Stomach (tissue), 9 donors: Measurements from ENCODE around the gene ZNF526. TPM values are rescaled to one million over a fixed set of nuclear protein-coding genes. Genes with fewer than 3 reads are reported as not detected.

Experiments
- DNase-seq, 2 donors: peaks; one replicate each; pipeline versions ENCODE4 v3.0.0 to v3.0.0-alpha.2; 2013 to 2019
- H3K27ac ChIP-seq, 5 donors: fragments of 200-600 bp in 4 of 5; sonication (generic) in 4 of 5; one replicate each; pipeline ENCODE4 v1.5.1; 2013 to 2019; ENCODE audit warnings: mild to moderate bottlenecking in 1 of 5, moderate library complexity in 1 of 5
- H3K27me3 ChIP-seq, 3 donors: fragments of 200-600 bp; sonication (generic); one replicate each; pipeline ENCODE4 v1.5.1; 2017 to 2019; ENCODE audit warnings: mixed run types in 1 of 3
- H3K36me3 ChIP-seq, 4 donors: fragments of 200-600 bp; sonication (generic); 1 replicate in 3 of 4; 2 replicates in 1 of 4; pipeline ENCODE4 v1.5.1; 2016 to 2019
- H3K4me1 ChIP-seq, 4 donors: fragments of 200-600 bp; sonication (generic); one replicate each; pipeline ENCODE4 v1.5.1; 2016 to 2019
- H3K4me3 ChIP-seq, 4 donors: fragments of 200-600 bp; sonication (generic) in 3 of 4; one replicate each; pipeline ENCODE4 v1.5.1; 2016 to 2019; ENCODE audit warnings: mild to moderate bottlenecking in 1 of 4
- H3K9me3 ChIP-seq, 4 donors: fragments of 200-600 bp; sonication (generic); one replicate each; pipeline ENCODE4 v1.5.1; 2016 to 2019
- CTCF ChIP-seq, 7 experiments: fragments of 450-650 bp in 4 of 7; fragments of 200-600 bp in 3 of 7; sonication (generic) in 3 of 7; IDR thresholded peaks; one replicate each; pipeline ENCODE4 v1.5.1; 2016 to 2019; ENCODE audit warnings: antibody characterized with exemption in 7 of 7, control low read depth in 2 of 7, mild to moderate bottlenecking in 1 of 7
- EP300 ChIP-seq: sonication (generic); formaldehyde crosslinking; IDR thresholded peaks from one replicate; pipeline ENCODE4 v1.6.1; 2017; ENCODE audit warnings: antibody characterized with exemption
- POLR2A ChIP-seq, 4 donors: fragments of 450-650 bp; IDR thresholded peaks; one replicate each; pipeline ENCODE4 v1.6.1; 2016; ENCODE audit warnings: antibody characterized with exemption in 4 of 4, control low read depth in 2 of 4, mild to moderate bottlenecking in 1 of 4, moderate library complexity in 1 of 4
- POLR2AphosphoS5 ChIP-seq, 3 donors: sonication (generic); formaldehyde crosslinking; IDR thresholded peaks; one replicate each; pipeline ENCODE4 v1.6.1; 2016; ENCODE audit warnings: antibody characterized with exemption in 3 of 3
- WGBS, 5 donors: extraction: QIAGEN DNeasy Blood & Tissue Kit in 3 of 5; methylation state at CpG; one replicate each; pipeline versions ENCODE4 v1.1.5 to v1.1.7; 2013 to 2018; 5-methylcytosine and 5-hydroxymethylcytosine counted together
- intact Hi-C: fragments of 100-400 bp; cut with DNase I; formaldehyde crosslinking; loops from one replicate; pipeline ENCODE4 v1.15.1; 2023; ENCODE audit warnings: low total_unique reads
- polyA plus RNA-seq, 3 donors: library from polyadenylated mRNA; stranded (reverse); fragments of 200-250 nt; gene quantifications; one replicate each; pipeline ENCODE4 v1.2.3, GENCODE V29; 2013
- total RNA-seq, 5 donors: library from RNA; depleted of rRNA; stranded (reverse); fragments of >200 nt; gene quantifications; one replicate each; pipeline versions ENCODE4 v1.1.0 to v1.2.3, GENCODE V29; 2014 to 2016
- donor health status: healthy with polysubstance abuse.
- donor health status: Bipolar disorder and iron deficiency.
- donor health status: healthy.

Gene ZNF526
- total and polyA plus RNA-seq, 8 donors: 2.4 to 12.0 (median 4.8) TPM

GRCh38 chr19:42272989-42273406 lies 52.9 kb downstream of the ZNF526 start:
- Histone ChIP-seq H3K27ac (no peak overlapping the region), H3K4me3 (no peak overlapping the region), H3K4me1 (peaks cover 42 to 76% (median 68%) of the 10 kb centered on the region in 4 donors), H3K27me3 (no peaks in the 10 kb centered on the region), H3K36me3 (peaks cover 30 to 47% (median 44%) of the 10 kb centered on the region in 4 donors), H3K9me3 (no peaks in the 10 kb centered on the region)
- intact Hi-C loops: no loop called here
- DNase-seq: no peak
- no peak for TF ChIP-seq EP300
- no peak for TF ChIP-seq POLR2AphosphoS5 (IDR thresholded peaks at IDR 0.05)
- no peak for TF ChIP-seq CTCF (IDR thresholded peaks at IDR 0.05)
- 94 to 97% (median 95%) methylated on average over 4 to 23 of the region's 23 CpGs for whole genome bisulfite sequencing, 5 donors

- H3K27ac ChIP-seq: peak overlapping the region in 1 of 5 donors; percentile 36
- DNase-seq: no peak
- no peaks in the 10 kb centered on the region for H3K9me3 ChIP-seq
- H3K4me3 ChIP-seq: no peak overlapping the region
- peaks cover 30 to 47% (median 44%) of the 10 kb centered on the region in 4 donors for H3K36me3 ChIP-seq
- TF ChIP-seq EP300 (no peak), POLR2AphosphoS5 (IDR thresholded peaks at IDR 0.05) (no peak), CTCF (IDR thresholded peaks at IDR 0.05) (no peak), POLR2A (IDR thresholded peaks at IDR 0.05) (no peak)
- WGBS, 5 donors: 92 to 96% (median 94%) methylated on average over 40 to 43 of the region's 43 CpGs
- peaks cover 48 to 80% (median 73%) of the 10 kb centered on the region in 4 donors for H3K4me1 ChIP-seq
- no peaks in the 10 kb centered on the region for H3K27me3 ChIP-seq
- intact Hi-C loops: no loop called here
Measured at GRCh38 chr19:42273407-42274064, 53.4 kb downstream of the ZNF526 start.

- Histone ChIP-seq H3K27ac (peak overlapping the region in 2 of 5 donors; percentile 0 to 36), H3K4me1 (peaks cover 54 to 87% (median 79%) of the 10 kb centered on the region in 4 donors), H3K9me3 (no peaks in the 10 kb centered on the region), H3K36me3 (peaks cover 30 to 47% (median 44%) of the 10 kb centered on the region in 4 donors), H3K4me3 (no peak overlapping the region), H3K27me3 (no peaks in the 10 kb centered on the region)
- intact Hi-C loops: no loop called here
- no peak for TF ChIP-seq POLR2AphosphoS5 (IDR thresholded peaks at IDR 0.05)
- no peak for TF ChIP-seq CTCF (IDR thresholded peaks at IDR 0.05)
- no peak for TF ChIP-seq POLR2A (IDR thresholded peaks at IDR 0.05)
- no peak for TF ChIP-seq EP300
- 90 to 93% (median 92%) methylated on average over 18 to 22 of the region's 22 CpGs for WGBS, 5 donors
- peak in 1 of 2 donors; percentile 10 for DNase-seq
Measured at GRCh38 chr19:42274065-42274682, 54.1 kb downstream of the ZNF526 start.

- no peak for DNase-seq
- peaks cover 55 to 89% (median 82%) of the 10 kb centered on the region in 4 donors for H3K4me1 ChIP-seq
- peaks cover 30 to 47% (median 44%) of the 10 kb centered on the region in 4 donors for H3K36me3 ChIP-seq
- no peaks in the 10 kb centered on the region for H3K27me3 ChIP-seq
- H3K27ac ChIP-seq: peak overlapping the region in 3 of 5 donors; percentile 0 to 26 (median 25)
- WGBS, 5 donors: 53 to 63% (median 57%) methylated on average over 7 of the region's 7 CpGs
- H3K9me3 ChIP-seq: no peaks in the 10 kb centered on the region
- TF ChIP-seq EP300 (no peak), POLR2A (IDR thresholded peaks at IDR 0.05) (no peak), POLR2AphosphoS5 (IDR thresholded peaks at IDR 0.05) (no peak), CTCF (IDR thresholded peaks at IDR 0.05) (no peak)
- H3K4me3 ChIP-seq: no peak overlapping the region
- intact Hi-C loops: no loop called here
Measured at GRCh38 chr19:42275103-42275502, 55.0 kb downstream of the ZNF526 start.
